ENCODE data around the gene JOSD1.

The JOSD1 gene

GRCh38 chr22:38715176-38715764 lies 14.5 kb upstream of the JOSD1 start:
- no peak for DNase-seq (ENCODE audit: low read depth)

GRCh38 chr22:38713921-38714320 lies 13.2 kb upstream of the JOSD1 start:
- no peak for DNase-seq (ENCODE audit: low read depth)
- no peak overlapping the region for H3K4me3 ChIP-seq (replicated peaks; ENCODE audit: low read depth, low read length)

More at GRCh38 chr22:38715176-38715764, 14.5 kb upstream of the JOSD1 start:
- no peak for TF ChIP-seq CTCF (IDR thresholded peaks at IDR 0.05; ENCODE audit: low read length, missing control alignments)
- no peak overlapping the region for H3K4me3 ChIP-seq (replicated peaks; ENCODE audit: low read depth, low read length)

GRCh38 chr22:38712486-38713207 lies 11.9 kb upstream of the JOSD1 start:
- TF ChIP-seq CTCF (IDR thresholded peaks at IDR 0.05; ENCODE audit: low read length, missing control alignments) = no peak
- H3K4me3 ChIP-seq (replicated peaks; ENCODE audit: low read depth, low read length) = no peak overlapping the region
- DNase-seq (ENCODE audit: low read depth) = no peak

More at GRCh38 chr22:38713921-38714320, 13.2 kb upstream of the JOSD1 start:
- no peak for TF ChIP-seq CTCF (IDR thresholded peaks at IDR 0.05; ENCODE audit: low read length, missing control alignments)

DNA sequence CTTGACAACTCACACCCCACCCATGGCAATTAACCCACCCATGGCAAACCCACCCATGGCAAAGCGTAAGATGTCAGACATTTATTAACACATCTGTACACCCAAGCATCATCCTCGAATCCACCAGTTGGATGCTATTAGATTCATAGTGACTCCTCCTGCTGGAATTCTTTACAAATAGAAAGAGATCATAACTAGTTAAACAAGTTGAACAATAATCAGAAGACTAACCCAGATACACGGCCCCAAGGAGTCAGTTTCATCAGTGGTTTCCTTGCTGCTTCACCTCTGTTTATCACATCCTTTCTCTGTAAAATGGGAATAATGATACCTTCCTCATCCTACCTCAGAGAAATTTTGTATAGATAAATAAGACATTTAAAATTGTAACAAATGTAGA lies 10.1 kb upstream of the JOSD1 start:
- no peak for TF ChIP-seq CTCF (IDR thresholded peaks at IDR 0.05; ENCODE audit: low read length, missing control alignments)
- DNase-seq (ENCODE audit: low read depth) = no peak
- H3K4me3 ChIP-seq (replicated peaks; ENCODE audit: low read depth, low read length) = no peak overlapping the region

DNA sequence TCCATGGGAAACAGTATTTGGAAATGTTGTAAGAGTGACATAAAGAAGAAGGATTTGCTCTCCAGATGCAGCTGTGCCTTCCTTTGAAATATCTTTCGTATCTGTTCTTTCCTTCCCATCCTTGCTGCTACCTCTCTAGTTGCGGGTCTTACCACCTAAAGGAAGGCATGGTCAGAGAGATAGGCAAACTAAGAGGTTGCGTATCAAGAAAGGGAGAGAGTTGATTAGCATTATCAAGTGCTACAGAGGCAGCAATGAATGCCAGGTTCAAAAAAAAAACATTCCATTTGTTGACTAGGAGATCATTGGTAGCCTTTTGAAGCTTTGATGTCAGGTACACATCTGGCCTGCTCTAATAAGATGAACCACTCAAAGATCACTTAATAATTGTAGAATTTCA lies 9.6 kb upstream of the JOSD1 start:
- H3K4me3 ChIP-seq (replicated peaks; ENCODE audit: low read depth, low read length) = no peak overlapping the region
- DNase-seq (ENCODE audit: low read depth) = no peak
- no peak for TF ChIP-seq CTCF (IDR thresholded peaks at IDR 0.05; ENCODE audit: low read length, missing control alignments)

- DNase-seq (ENCODE audit: low read depth) = no peak
- H3K4me3 ChIP-seq (replicated peaks; ENCODE audit: low read depth, low read length) = no peak overlapping the region
- TF ChIP-seq CTCF (IDR thresholded peaks at IDR 0.05; ENCODE audit: low read length, missing control alignments) = no peak
Measured at GRCh38 chr22:38709306-38709705, 8.6 kb upstream of the JOSD1 start.

GRCh38 chr22:38707984-38708383 lies 7.2 kb upstream of the JOSD1 start:
- no peak for TF ChIP-seq CTCF (IDR thresholded peaks at IDR 0.05; ENCODE audit: low read length, missing control alignments)
- no peak overlapping the region for H3K4me3 ChIP-seq (replicated peaks; ENCODE audit: low read depth, low read length)
- DNase-seq (ENCODE audit: low read depth) = no peak

All from fibroblast of pulmonary artery (primary cell).